ENCODE measurements around the gene CARS1. TPM values are rescaled to one million over a fixed set of nuclear protein-coding genes. Genes with fewer than 3 reads are reported as not detected.

The CARS1 gene
- total and polyA plus RNA-seq, 5 donors from 2014 or later: 39.6 to 58.0 (median 42.9) TPM

GRCh38 chr11:2987881-2988861 lies 69.1 kb downstream of the CARS1 start:
- Mint-ChIP-seq H3K27me3 (peaks cover 10% of the 10 kb centered on the region), H3K4me3 (peak overlapping the region; percentile 98 to 100 (median 98)), H3K9me3 (no peaks in the 10 kb centered on the region), H3K27ac (peak overlapping the region; percentile 79 to 99 (median 97)), H3K36me3 (peaks cover 4% of the 10 kb centered on the region), H3K4me1 (peaks cover 14 to 62% (median 38%) of the 10 kb centered on the region in 4 donors)
- Histone ChIP-seq H3K36me3 (ENCODE audit: control insufficient read depth, insufficient read depth, low read length) (peaks cover 15% of the 10 kb centered on the region), H3K27me3 (ENCODE audit: control insufficient read depth, insufficient read depth, low read length) (no peaks in the 10 kb centered on the region), H3K4me3 (ENCODE audit: low read depth, low read length) (peak overlapping the region; percentile 97), H3K27ac (ENCODE audit: insufficient read depth, low read length, poor library complexity, severe bottlenecking) (peak overlapping the region; percentile 77), H3K9me3 (ENCODE audit: control insufficient read depth in 2 of 2, low read length in 2 of 2) (no peaks in the 10 kb centered on the region), H3K4me1 (ENCODE audit: control insufficient read depth, insufficient read depth, low read length, poor library complexity, severe bottlenecking) (peaks cover 75% of the 10 kb centered on the region)
- peak; percentile 19 to 22 for ATAC-seq (ENCODE audit: low read depth in 2 of 2)
- DNase-seq: peak in 2 of 3 donors; percentile 57 to 75

GRCh38 chr11:2983908-2984307 lies 73.3 kb downstream of the CARS1 start:
- peak overlapping the region; percentile 50 for H3K27ac ChIP-seq (ENCODE audit: insufficient read depth, low read length, poor library complexity, severe bottlenecking)
- H3K27me3 ChIP-seq (ENCODE audit: control insufficient read depth, insufficient read depth, low read length): no peaks in the 10 kb centered on the region
- ATAC-seq (ENCODE audit: low read depth in 2 of 2) (no peak), DNase-seq (no peak)
- no peaks in the 10 kb centered on the region for H3K9me3 ChIP-seq (ENCODE audit: control insufficient read depth in 2 of 2, low read length in 2 of 2)
- peak overlapping the region in 2 of 4 donors; percentile 46 to 74 for H3K4me3 Mint-ChIP-seq
- peak overlapping the region; percentile 29 for H3K4me3 ChIP-seq (ENCODE audit: low read depth, low read length)
- peaks cover 19 to 72% (median 45%) of the 10 kb centered on the region in 4 donors for H3K4me1 Mint-ChIP-seq
- no peaks in the 10 kb centered on the region for H3K27me3 Mint-ChIP-seq
- H3K9me3 Mint-ChIP-seq: no peaks in the 10 kb centered on the region
- H3K4me1 ChIP-seq (ENCODE audit: control insufficient read depth, insufficient read depth, low read length, poor library complexity, severe bottlenecking): peaks cover 84% of the 10 kb centered on the region
- H3K36me3 Mint-ChIP-seq: peaks cover 11% of the 10 kb centered on the region
- peaks cover 24% of the 10 kb centered on the region for H3K36me3 ChIP-seq (ENCODE audit: control insufficient read depth, insufficient read depth, low read length)
- H3K27ac Mint-ChIP-seq: peak overlapping the region in 2 of 3 donors; percentile 36 to 79

GRCh38 chr11:2982214-2982613 lies 75.0 kb downstream of the CARS1 start:
- Histone ChIP-seq H3K27ac (ENCODE audit: insufficient read depth, low read length, poor library complexity, severe bottlenecking) (peak overlapping the region; percentile 30), H3K27me3 (ENCODE audit: control insufficient read depth, insufficient read depth, low read length) (no peaks in the 10 kb centered on the region), H3K36me3 (ENCODE audit: control insufficient read depth, insufficient read depth, low read length) (peaks cover 41% of the 10 kb centered on the region), H3K9me3 (ENCODE audit: control insufficient read depth in 2 of 2, low read length in 2 of 2) (no peaks in the 10 kb centered on the region), H3K4me1 (ENCODE audit: control insufficient read depth, insufficient read depth, low read length, poor library complexity, severe bottlenecking) (peaks cover 78% of the 10 kb centered on the region), H3K4me3 (ENCODE audit: low read depth, low read length) (peak overlapping the region; percentile 27)
- Mint-ChIP-seq H3K4me3 (peak overlapping the region in 3 of 4 donors; percentile 46 to 69 (median 46)), H3K9me3 (no peaks in the 10 kb centered on the region), H3K36me3 (peaks cover 20% of the 10 kb centered on the region), H3K27me3 (no peaks in the 10 kb centered on the region), H3K27ac (peak overlapping the region; percentile 49 to 95 (median 79)), H3K4me1 (peaks cover 13 to 72% (median 44%) of the 10 kb centered on the region in 4 donors)
- DNase-seq (no peak), ATAC-seq (ENCODE audit: low read depth in 2 of 2) (no peak)

GRCh38 chr11:2981130-2981529 lies 76.1 kb downstream of the CARS1 start:
- peaks cover 19 to 75% (median 50%) of the 10 kb centered on the region in 4 donors for H3K4me1 Mint-ChIP-seq

GRCh38 chr11:2980168-2980840 lies 76.9 kb downstream of the CARS1 start:
- H3K27me3 Mint-ChIP-seq: no peaks in the 10 kb centered on the region
- peak overlapping the region; percentile 39 for H3K4me3 ChIP-seq (ENCODE audit: low read depth, low read length)
- H3K4me1 Mint-ChIP-seq: peaks cover 24 to 79% (median 55%) of the 10 kb centered on the region in 4 donors
- no peaks in the 10 kb centered on the region for H3K9me3 ChIP-seq (ENCODE audit: control insufficient read depth in 2 of 2, low read length in 2 of 2)
- no peak overlapping the region for H3K27ac Mint-ChIP-seq
- no peaks in the 10 kb centered on the region for H3K27me3 ChIP-seq (ENCODE audit: control insufficient read depth, insufficient read depth, low read length)
- peaks cover 54% of the 10 kb centered on the region for H3K36me3 ChIP-seq (ENCODE audit: control insufficient read depth, insufficient read depth, low read length)
- no peak for DNase-seq
- H3K9me3 Mint-ChIP-seq: no peaks in the 10 kb centered on the region
- H3K4me3 Mint-ChIP-seq: no peak overlapping the region
- no peak overlapping the region for H3K27ac ChIP-seq (ENCODE audit: insufficient read depth, low read length, poor library complexity, severe bottlenecking)
- H3K36me3 Mint-ChIP-seq: peaks cover 34% of the 10 kb centered on the region
- no peak for ATAC-seq (ENCODE audit: low read depth in 2 of 2)
- peaks cover 65% of the 10 kb centered on the region for H3K4me1 ChIP-seq (ENCODE audit: control insufficient read depth, insufficient read depth, low read length, poor library complexity, severe bottlenecking)

More at GRCh38 chr11:2981130-2981529, 76.1 kb downstream of the CARS1 start:
- H3K27ac Mint-ChIP-seq: peak overlapping the region in 1 of 3 donors; percentile 66
- H3K36me3 ChIP-seq (ENCODE audit: control insufficient read depth, insufficient read depth, low read length): peaks cover 48% of the 10 kb centered on the region
- ATAC-seq (ENCODE audit: low read depth in 2 of 2) (no peak), DNase-seq (no peak)
- no peaks in the 10 kb centered on the region for H3K27me3 ChIP-seq (ENCODE audit: control insufficient read depth, insufficient read depth, low read length)
- no peak overlapping the region for H3K4me3 ChIP-seq (ENCODE audit: low read depth, low read length)
- no peaks in the 10 kb centered on the region for H3K9me3 ChIP-seq (ENCODE audit: control insufficient read depth in 2 of 2, low read length in 2 of 2)
- peaks cover 68% of the 10 kb centered on the region for H3K4me1 ChIP-seq (ENCODE audit: control insufficient read depth, insufficient read depth, low read length, poor library complexity, severe bottlenecking)
- no peaks in the 10 kb centered on the region for H3K27me3 Mint-ChIP-seq
- no peaks in the 10 kb centered on the region for H3K9me3 Mint-ChIP-seq
- H3K4me3 Mint-ChIP-seq: peak overlapping the region in 2 of 4 donors; percentile 19 to 27
- H3K27ac ChIP-seq (ENCODE audit: insufficient read depth, low read length, poor library complexity, severe bottlenecking): peak overlapping the region; percentile 5
- peaks cover 29% of the 10 kb centered on the region for H3K36me3 Mint-ChIP-seq

- Mint-ChIP-seq H3K27me3 (no peaks in the 10 kb centered on the region), H3K9me3 (no peaks in the 10 kb centered on the region), H3K4me1 (peaks cover 26 to 59% (median 36%) of the 10 kb centered on the region in 4 donors), H3K27ac (no peak overlapping the region), H3K4me3 (no peak overlapping the region), H3K36me3 (peaks cover 40% of the 10 kb centered on the region)
- H3K4me3 ChIP-seq (ENCODE audit: low read depth, low read length): no peak overlapping the region
- H3K27me3 ChIP-seq (ENCODE audit: control insufficient read depth, insufficient read depth, low read length): no peaks in the 10 kb centered on the region
- no peak for ATAC-seq (ENCODE audit: low read depth in 2 of 2)
- no peak overlapping the region for H3K27ac ChIP-seq (ENCODE audit: insufficient read depth, low read length, poor library complexity, severe bottlenecking)
- no peak for DNase-seq
- H3K36me3 ChIP-seq (ENCODE audit: control insufficient read depth, insufficient read depth, low read length): peaks cover 77% of the 10 kb centered on the region
- no peaks in the 10 kb centered on the region for H3K9me3 ChIP-seq (ENCODE audit: control insufficient read depth in 2 of 2, low read length in 2 of 2)
- H3K4me1 ChIP-seq (ENCODE audit: control insufficient read depth, insufficient read depth, low read length, poor library complexity, severe bottlenecking): peaks cover 39% of the 10 kb centered on the region
Observed at GRCh38 chr11:2977113-2977512, 80.1 kb downstream of the CARS1 start.

- H3K27ac ChIP-seq (ENCODE audit: insufficient read depth, low read length, poor library complexity, severe bottlenecking): no peak overlapping the region
- H3K9me3 ChIP-seq (ENCODE audit: control insufficient read depth in 2 of 2, low read length in 2 of 2): no peaks in the 10 kb centered on the region
- no peak overlapping the region for H3K4me3 Mint-ChIP-seq
- H3K36me3 ChIP-seq (ENCODE audit: control insufficient read depth, insufficient read depth, low read length): peaks cover 83% of the 10 kb centered on the region
- peak overlapping the region; percentile 4 for H3K4me3 ChIP-seq (ENCODE audit: low read depth, low read length)
- H3K27me3 ChIP-seq (ENCODE audit: control insufficient read depth, insufficient read depth, low read length): no peaks in the 10 kb centered on the region
- H3K36me3 Mint-ChIP-seq: peaks cover 39% of the 10 kb centered on the region
- peaks cover 20 to 53% (median 30%) of the 10 kb centered on the region in 4 donors for H3K4me1 Mint-ChIP-seq
- peaks cover 33% of the 10 kb centered on the region for H3K4me1 ChIP-seq (ENCODE audit: control insufficient read depth, insufficient read depth, low read length, poor library complexity, severe bottlenecking)
- DNase-seq: no peak
- no peaks in the 10 kb centered on the region for H3K9me3 Mint-ChIP-seq
- H3K27ac Mint-ChIP-seq: peak overlapping the region in 1 of 3 donors; percentile 65
- ATAC-seq (ENCODE audit: low read depth in 2 of 2): no peak
- H3K27me3 Mint-ChIP-seq: no peaks in the 10 kb centered on the region
Observed at GRCh38 chr11:2976294-2977063, 80.7 kb downstream of the CARS1 start.
